Cerebellar nuclear complex (tissue), 1 donor: ENCODE results near the gene GPR137C.

Source experiments
- DNase-seq, 2 experiments: peaks; one replicate each; lab custom pipeline; 2025; lab: John Stamatoyannopoulos, UW

GPR137C gene

DNA sequence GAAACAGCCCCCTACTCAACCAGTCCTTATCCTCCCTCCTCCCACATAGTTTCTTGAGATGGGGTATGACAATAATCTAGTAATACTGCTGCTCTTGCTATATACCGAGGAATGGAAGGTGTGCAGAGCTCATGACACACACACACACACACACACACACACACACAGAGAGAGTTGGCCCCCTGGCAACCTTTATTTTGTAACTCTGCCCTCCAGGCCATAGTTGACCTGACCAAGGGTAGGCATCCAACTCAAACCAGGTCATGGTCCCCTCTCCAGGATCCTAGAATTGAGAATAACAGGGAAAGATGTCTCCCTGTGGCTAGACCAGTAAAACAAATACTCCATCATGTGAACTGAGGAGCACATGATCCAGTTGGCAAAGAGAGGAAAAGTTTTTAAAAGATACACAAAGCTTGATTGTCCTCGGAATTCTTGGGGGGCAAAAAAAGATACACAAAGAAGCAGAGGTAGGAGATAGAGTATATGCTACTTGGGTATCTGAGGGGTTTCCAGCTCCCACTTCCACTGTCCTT, 131.4 kb downstream of the GPR137C start:
- no peak for DNase-seq

DNA sequence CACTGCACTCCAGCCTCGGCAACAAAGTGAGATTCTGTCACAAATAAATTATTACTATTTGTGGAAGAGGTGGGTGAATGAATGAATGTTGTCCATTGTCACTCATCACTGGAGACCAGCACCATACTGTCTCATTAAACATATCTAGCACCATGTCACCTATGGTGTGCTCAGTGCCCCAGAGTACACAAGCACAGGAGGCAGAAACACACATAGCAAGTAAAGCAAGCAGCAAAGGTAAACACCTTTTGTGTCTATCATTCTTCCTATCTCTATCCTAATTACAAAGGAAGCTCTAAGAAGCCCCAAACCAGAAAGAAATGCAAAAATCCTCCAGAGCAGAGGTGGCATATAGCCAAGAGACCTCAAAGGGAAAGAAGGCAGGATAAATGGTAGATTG, 133.5 kb downstream of the GPR137C start:
- no peak for DNase-seq
